OCI-LY7 (cell line): Measurements from ENCODE around the gene TET3.

Source experiments
- CTCF ChIP-seq: fragments of 200-600 bp; sonication (generic); conservative IDR thresholded peaks from 2 replicates; pipeline ENCODE4 v1.5.1; 2014; ENCODE audit warnings: mild to moderate bottlenecking, antibody characterized with exemption, low read length, moderate library complexity, mixed read lengths
- EZH2phosphoT487 ChIP-seq: fragments of 200-600 bp; sonication (generic); IDR thresholded peaks from 2 replicates; pipeline ENCODE4 v1.6.1; 2018; ENCODE audit warnings: low read depth, borderline replicate concordance, mild to moderate bottlenecking, mixed run types, antibody characterized with exemption, low read length, moderate library complexity, mixed read lengths

GRCh38 chr2:73989972-73990371, 5.3 kb downstream of the TET3 start:
- TF ChIP-seq CTCF (no peak), EZH2phosphoT487 (no peak)
